ENCODE measurements around the gene PIWIL1. TPM values are rescaled to one million over a fixed set of nuclear protein-coding genes. Genes with fewer than 3 reads are reported as not detected.

Gene PIWIL1
- total RNA-seq, 1 experiment from 2014 or later, result not detected

GRCh38 chr12:130303781-130304180 lies 33.9 kb upstream of the PIWIL1 start:
- H3K9me3 ChIP-seq (ENCODE audit: low read depth, low read length, poor library complexity, severe bottlenecking), result no peaks in the 10 kb centered on the region
- TF ChIP-seq CTCF (conservative IDR thresholded peaks at IDR 0.05; ENCODE audit: low read depth, low read length), result no peak
- no peak for TF ChIP-seq EZH2 (IDR thresholded peaks at IDR 0.05; ENCODE audit: borderline replicate concordance, low read depth, low read length, poor library complexity, severe bottlenecking)
- H3K4me3 ChIP-seq (ENCODE audit: low read depth, low read length, poor library complexity, severe bottlenecking), result no peak overlapping the region
- no peak overlapping the region for H3K27ac ChIP-seq (ENCODE audit: low read depth, low read length, poor library complexity, severe bottlenecking)
- peaks cover 7% of the 10 kb centered on the region for H3K27me3 ChIP-seq (replicated peaks; ENCODE audit: insufficient read depth, low read depth, low read length, poor library complexity)
- BruUV-seq (replicated peaks), result no TSS peak
- POLR2A ChIA-PET (ENCODE audit: low non-redundant PET), result no interaction called here
- no peak for DNase-seq (ENCODE audit: low spot score)
- H3K36me3 ChIP-seq (ENCODE audit: insufficient read depth, low read length, poor library complexity, severe bottlenecking), result no peaks in the 10 kb centered on the region
- H3K4me1 ChIP-seq (ENCODE audit: insufficient read depth, low read length, poor library complexity, severe bottlenecking), result no peaks in the 10 kb centered on the region
- CTCF ChIA-PET, result no interaction called here
- intact Hi-C loops (cut with micrococcal nuclease; ENCODE audit: unreplicated experiment), result no loop called here

GRCh38 chr12:130307859-130308258 lies 29.8 kb upstream of the PIWIL1 start:
- no peak overlapping the region for H3K27ac ChIP-seq (ENCODE audit: low read depth, low read length, poor library complexity, severe bottlenecking)
- CTCF ChIA-PET, result no interaction called here

GRCh38 chr12:130308393-130308792 lies 29.3 kb upstream of the PIWIL1 start:
- H3K27me3 ChIP-seq (replicated peaks; ENCODE audit: insufficient read depth, low read depth, low read length, poor library complexity), result peaks cover 7% of the 10 kb centered on the region
- intact Hi-C loops (cut with micrococcal nuclease; ENCODE audit: unreplicated experiment), result no loop called here
- BruUV-seq (replicated peaks), result no TSS peak
- POLR2A ChIA-PET (ENCODE audit: low non-redundant PET), result no interaction called here
- DNase-seq (ENCODE audit: low spot score), result no peak
- no peak overlapping the region for H3K27ac ChIP-seq (ENCODE audit: low read depth, low read length, poor library complexity, severe bottlenecking)
- no peaks in the 10 kb centered on the region for H3K9me3 ChIP-seq (ENCODE audit: low read depth, low read length, poor library complexity, severe bottlenecking)
- H3K4me1 ChIP-seq (ENCODE audit: insufficient read depth, low read length, poor library complexity, severe bottlenecking), result no peaks in the 10 kb centered on the region
- H3K4me3 ChIP-seq (ENCODE audit: low read depth, low read length, poor library complexity, severe bottlenecking), result no peak overlapping the region
- no peaks in the 10 kb centered on the region for H3K36me3 ChIP-seq (ENCODE audit: insufficient read depth, low read length, poor library complexity, severe bottlenecking)
- TF ChIP-seq CTCF (conservative IDR thresholded peaks at IDR 0.05; ENCODE audit: low read depth, low read length) (no peak), EZH2 (IDR thresholded peaks at IDR 0.05; ENCODE audit: borderline replicate concordance, low read depth, low read length, poor library complexity, severe bottlenecking) (no peak)
- CTCF ChIA-PET, result no interaction called here

More at GRCh38 chr12:130307859-130308258, 29.8 kb upstream of the PIWIL1 start:
- DNase-seq (ENCODE audit: low spot score), result no peak
- peaks cover 7% of the 10 kb centered on the region for H3K27me3 ChIP-seq (replicated peaks; ENCODE audit: insufficient read depth, low read depth, low read length, poor library complexity)
- H3K36me3 ChIP-seq (ENCODE audit: insufficient read depth, low read length, poor library complexity, severe bottlenecking), result no peaks in the 10 kb centered on the region
- no peak overlapping the region for H3K4me3 ChIP-seq (ENCODE audit: low read depth, low read length, poor library complexity, severe bottlenecking)
- TF ChIP-seq EZH2 (IDR thresholded peaks at IDR 0.05; ENCODE audit: borderline replicate concordance, low read depth, low read length, poor library complexity, severe bottlenecking) (no peak), CTCF (conservative IDR thresholded peaks at IDR 0.05; ENCODE audit: low read depth, low read length) (no peak)
- POLR2A ChIA-PET (ENCODE audit: low non-redundant PET), result no interaction called here
- intact Hi-C loops (cut with micrococcal nuclease; ENCODE audit: unreplicated experiment), result no loop called here
- no TSS peak for BruUV-seq (replicated peaks)
- H3K4me1 ChIP-seq (ENCODE audit: insufficient read depth, low read length, poor library complexity, severe bottlenecking), result no peaks in the 10 kb centered on the region
- H3K9me3 ChIP-seq (ENCODE audit: low read depth, low read length, poor library complexity, severe bottlenecking), result no peaks in the 10 kb centered on the region
